Stimulated activated memory B cell treated with anti-CD40 and anti-IgM and Interleukin-4, amounts not matched to agents 10 μg/mL and 1 μg/mL and 100 μg/mL, for 72 hours (primary cell): ENCODE data around the gene RBM44.
"Not testable (repeated sequence)": the region's sequence is repeated elsewhere in the genome, so short reads cannot be mapped to it uniquely, and the experiment has no call there.

Experiments used
- ATAC-seq: fragments of 150-1000 bp; cut with Tn5 transposase; 2 replicates; pipeline ENCODE4 v1.10.0; 2021
- H3K27ac Mint-ChIP-seq: one replicate; pipeline ENCODE4 v1.8.0; 2022; ENCODE audit warnings: mild to moderate bottlenecking, mixed read lengths
- H3K27me3 Mint-ChIP-seq: one replicate; pipeline ENCODE4 v1.8.0; 2022; ENCODE audit warnings: mixed read lengths
- H3K36me3 Mint-ChIP-seq: one replicate; pipeline ENCODE4 v1.8.0; 2022; ENCODE audit warnings: mixed read lengths
- H3K4me1 Mint-ChIP-seq: one replicate; pipeline ENCODE4 v1.8.0; 2022; ENCODE audit warnings: mixed read lengths
- H3K4me3 Mint-ChIP-seq: one replicate; pipeline ENCODE4 v1.8.0; 2022; ENCODE audit warnings: mild to moderate bottlenecking, moderate library complexity, mixed read lengths
- H3K9me3 Mint-ChIP-seq: one replicate; pipeline ENCODE4 v1.8.0; 2022; ENCODE audit warnings: mixed read lengths

The RBM44 gene

DNA sequence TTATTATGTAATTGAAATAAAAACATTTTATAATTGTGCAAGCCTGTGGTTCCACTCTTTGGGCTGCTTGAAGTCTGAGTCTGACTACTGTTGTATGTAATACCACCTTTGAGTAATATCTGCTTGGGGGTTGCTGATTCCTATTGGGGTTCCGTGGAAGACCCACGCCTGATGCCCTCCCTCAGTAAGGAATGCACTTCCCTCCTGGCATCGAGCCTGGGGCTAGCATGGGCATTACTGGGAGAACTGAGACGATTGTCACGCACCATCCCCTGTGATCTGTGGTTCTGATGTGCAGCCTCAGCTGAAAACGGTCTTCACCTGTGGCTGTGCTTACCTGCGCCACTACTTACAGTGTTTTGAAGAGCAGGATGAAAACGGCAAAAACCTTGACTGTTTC lies 32.7 kb upstream of the RBM44 start:
- Mint-ChIP-seq H3K27me3 (no peaks in the 10 kb centered on the region), H3K4me1 (no peaks in the 10 kb centered on the region), H3K36me3 (peaks cover 62% of the 10 kb centered on the region), H3K27ac (no peak overlapping the region), H3K9me3 (no peaks in the 10 kb centered on the region), H3K4me3 (no peak overlapping the region)
- ATAC-seq = no peak

DNA sequence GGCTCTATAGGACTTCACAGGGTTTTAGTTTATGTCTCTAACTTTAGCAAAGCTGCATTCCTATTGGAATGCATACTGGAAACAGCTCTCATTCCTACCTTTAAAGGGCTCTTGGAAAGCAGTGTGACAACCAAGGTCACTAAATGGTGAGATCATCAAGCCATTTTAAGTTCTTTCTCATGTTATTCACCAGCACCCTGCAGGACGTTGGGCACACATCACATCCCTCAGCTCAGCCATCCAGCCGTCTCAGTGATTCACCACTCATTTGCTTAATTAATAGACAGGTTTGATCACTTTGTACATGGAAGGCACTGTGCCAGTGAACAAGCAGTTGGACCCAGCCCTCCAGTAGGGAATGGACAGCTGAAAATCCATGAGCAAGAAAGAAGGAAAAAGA lies 32.2 kb upstream of the RBM44 start:
- Mint-ChIP-seq H3K27me3 (no peaks in the 10 kb centered on the region), H3K36me3 (peaks cover 62% of the 10 kb centered on the region), H3K4me1 (no peaks in the 10 kb centered on the region), H3K9me3 (no peaks in the 10 kb centered on the region), H3K27ac (no peak overlapping the region), H3K4me3 (no peak overlapping the region)
- no peak for ATAC-seq

DNA sequence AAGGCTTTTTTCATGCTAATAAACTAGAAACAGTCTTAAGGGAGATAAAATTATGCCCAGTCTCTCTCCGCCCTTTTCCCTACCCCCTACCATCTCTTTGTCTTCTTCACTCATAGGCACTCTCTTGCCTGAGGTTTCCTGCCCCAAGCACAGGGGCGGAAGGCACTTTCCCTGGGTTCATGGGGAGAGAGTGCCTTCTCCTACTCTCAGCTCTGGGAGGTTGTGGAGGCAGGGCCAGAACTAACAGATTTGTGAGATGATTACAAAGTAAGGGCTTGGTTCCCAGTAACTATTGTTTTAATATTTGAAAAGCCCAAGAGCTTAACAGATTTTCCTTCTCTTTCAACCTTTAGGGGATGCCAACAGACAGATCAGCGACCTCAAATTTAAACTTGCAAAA lies 26.1 kb upstream of the RBM44 start:
- Mint-ChIP-seq H3K9me3 (no peaks in the 10 kb centered on the region), H3K4me3 (no peak overlapping the region), H3K27ac (no peak overlapping the region), H3K27me3 (no peaks in the 10 kb centered on the region), H3K36me3 (peaks cover 76% of the 10 kb centered on the region), H3K4me1 (no peaks in the 10 kb centered on the region)
- ATAC-seq = no peak

DNA sequence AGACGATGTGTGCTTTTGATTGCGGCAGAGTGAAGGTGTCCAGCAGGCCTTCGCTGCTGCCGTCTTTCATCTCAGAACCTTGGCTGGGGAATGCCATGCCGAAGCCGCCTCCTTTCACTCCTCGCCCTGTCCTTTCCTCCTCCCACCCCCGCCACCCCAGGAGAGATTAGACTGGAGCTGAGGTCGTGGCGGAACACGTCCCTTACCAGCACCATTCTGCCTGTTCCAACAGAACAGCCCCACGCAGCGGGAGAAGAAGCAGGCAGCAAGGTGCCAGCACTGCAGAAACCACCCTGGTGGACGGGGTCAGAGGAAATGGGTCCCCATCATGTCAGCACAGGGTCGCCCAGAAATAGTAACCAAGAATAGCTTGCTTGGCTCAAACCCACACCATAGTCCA lies 24.8 kb upstream of the RBM44 start:
- H3K27me3 Mint-ChIP-seq = no peaks in the 10 kb centered on the region
- peaks cover 81% of the 10 kb centered on the region for H3K36me3 Mint-ChIP-seq
- H3K4me3 Mint-ChIP-seq = no peak overlapping the region
- no peaks in the 10 kb centered on the region for H3K4me1 Mint-ChIP-seq
- H3K9me3 Mint-ChIP-seq = no peaks in the 10 kb centered on the region
- ATAC-seq = no peak
- H3K27ac Mint-ChIP-seq = no peak overlapping the region

DNA sequence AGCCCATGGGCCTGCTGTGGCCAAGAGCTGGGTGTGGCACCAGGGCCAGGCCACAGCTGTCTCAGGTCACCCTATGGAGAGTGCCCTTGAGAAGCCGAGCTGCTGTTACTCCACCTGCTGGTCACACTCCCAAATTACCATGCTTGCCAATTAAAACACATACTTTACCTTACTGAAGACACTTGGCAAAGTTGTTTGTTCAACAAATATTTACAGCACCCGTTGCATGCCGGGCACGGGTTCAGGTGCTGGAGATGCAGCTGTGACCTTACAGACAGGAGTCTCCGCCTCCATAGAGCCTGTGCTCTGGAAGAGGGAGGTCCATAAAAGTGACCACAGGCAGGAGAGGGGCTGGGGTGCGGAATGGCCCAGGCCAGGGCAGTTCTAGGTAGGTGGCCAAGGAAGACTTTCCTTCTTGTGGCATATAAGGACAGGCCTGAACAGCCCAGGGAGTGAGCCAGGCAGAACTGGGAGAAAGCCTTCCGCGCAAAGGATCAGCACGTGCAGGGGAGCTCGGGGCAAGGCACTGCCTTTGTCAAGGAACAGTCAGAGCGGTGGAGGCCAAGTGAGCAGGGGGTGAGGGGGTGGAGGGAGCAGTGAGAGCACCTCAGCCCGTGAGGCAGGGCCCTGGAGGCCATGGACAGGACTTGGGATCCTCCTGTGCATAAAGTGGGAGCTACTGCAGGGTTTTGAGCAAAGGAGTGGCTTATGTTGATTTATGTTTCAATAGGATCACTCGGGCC lies 23.6 kb upstream of the RBM44 start:
- Mint-ChIP-seq H3K36me3 (peaks cover 83% of the 10 kb centered on the region), H3K27me3 (no peaks in the 10 kb centered on the region), H3K4me1 (no peaks in the 10 kb centered on the region), H3K4me3 (no peak overlapping the region), H3K27ac (no peak overlapping the region), H3K9me3 (no peaks in the 10 kb centered on the region)
- peak; percentile 63 for ATAC-seq

DNA sequence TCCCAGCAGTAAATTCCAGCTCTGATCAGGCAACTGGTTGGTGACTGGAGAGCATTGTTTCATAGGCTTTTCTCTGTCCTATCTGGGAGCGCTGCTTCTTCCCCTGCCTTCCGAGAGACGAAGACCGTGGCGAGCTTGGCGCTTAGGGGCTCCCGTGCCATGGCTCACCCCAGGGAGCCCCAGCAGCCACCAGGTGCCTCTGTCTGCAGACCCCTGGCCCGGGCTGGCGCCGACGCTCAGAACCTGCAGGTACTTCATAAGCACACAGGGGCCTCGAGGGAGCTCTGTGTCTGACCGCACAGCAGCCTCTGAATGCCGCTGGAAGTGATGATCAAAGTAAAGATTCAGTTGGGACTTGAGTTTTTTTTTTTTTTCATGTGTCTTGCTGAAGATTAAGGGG lies 19.1 kb upstream of the RBM44 start:
- Mint-ChIP-seq H3K27ac (no peak overlapping the region), H3K9me3 (peaks cover 2% of the 10 kb centered on the region), H3K4me3 (no peak overlapping the region), H3K36me3 (peaks cover 91% of the 10 kb centered on the region), H3K27me3 (no peaks in the 10 kb centered on the region), H3K4me1 (no peaks in the 10 kb centered on the region)
- no peak for ATAC-seq

DNA sequence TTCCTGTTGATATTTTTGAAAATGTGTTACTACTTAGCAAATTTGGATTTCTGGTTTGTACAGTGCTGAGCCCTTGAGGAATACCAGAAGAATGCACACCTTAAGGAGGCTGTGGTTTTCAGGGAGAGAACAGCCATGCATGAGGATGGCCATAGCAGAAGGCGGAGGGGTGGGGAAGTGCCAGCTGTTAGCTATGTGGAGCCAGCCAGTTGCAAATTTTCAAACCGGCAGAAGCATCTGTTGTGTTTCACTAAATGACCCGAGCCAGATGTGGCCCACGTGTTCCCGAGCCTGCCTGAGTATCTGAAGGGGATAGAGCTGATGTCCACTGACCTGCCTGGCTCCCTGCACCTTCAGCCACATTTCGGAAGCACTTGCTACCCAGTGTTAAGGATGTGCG lies 16.4 kb upstream of the RBM44 start:
- H3K27ac Mint-ChIP-seq = no peak overlapping the region
- H3K4me3 Mint-ChIP-seq = no peak overlapping the region
- no peaks in the 10 kb centered on the region for H3K27me3 Mint-ChIP-seq
- no peaks in the 10 kb centered on the region for H3K4me1 Mint-ChIP-seq
- H3K9me3 Mint-ChIP-seq = peaks cover 10% of the 10 kb centered on the region
- peaks cover 92% of the 10 kb centered on the region for H3K36me3 Mint-ChIP-seq
- ATAC-seq = no peak

DNA sequence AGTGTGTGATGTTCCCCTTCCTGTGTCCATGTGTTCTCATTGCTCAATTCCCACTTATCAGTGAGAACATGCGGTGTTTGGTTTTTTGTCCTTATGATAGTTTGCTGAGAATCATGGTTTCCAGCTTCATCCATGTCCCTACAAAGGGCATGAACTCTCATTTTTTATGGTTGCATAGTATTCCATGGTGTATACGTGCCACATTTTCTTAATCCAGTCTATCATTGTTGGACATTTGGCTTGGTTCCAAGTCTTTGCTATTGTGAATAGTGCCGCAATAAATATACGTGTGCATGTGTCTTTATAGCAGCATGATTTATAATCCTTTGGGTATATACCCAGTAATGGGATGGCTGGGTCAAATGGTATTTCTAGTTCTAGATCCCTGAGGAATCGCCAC lies 14.9 kb upstream of the RBM44 start:
- ATAC-seq, H3K27me3 Mint-ChIP-seq, H3K27ac Mint-ChIP-seq, H3K4me3 Mint-ChIP-seq, H3K4me1 Mint-ChIP-seq: not testable (repeated sequence)
- Mint-ChIP-seq H3K9me3 (peaks cover 10% of the 10 kb centered on the region), H3K36me3 (peaks cover 88% of the 10 kb centered on the region)

DNA sequence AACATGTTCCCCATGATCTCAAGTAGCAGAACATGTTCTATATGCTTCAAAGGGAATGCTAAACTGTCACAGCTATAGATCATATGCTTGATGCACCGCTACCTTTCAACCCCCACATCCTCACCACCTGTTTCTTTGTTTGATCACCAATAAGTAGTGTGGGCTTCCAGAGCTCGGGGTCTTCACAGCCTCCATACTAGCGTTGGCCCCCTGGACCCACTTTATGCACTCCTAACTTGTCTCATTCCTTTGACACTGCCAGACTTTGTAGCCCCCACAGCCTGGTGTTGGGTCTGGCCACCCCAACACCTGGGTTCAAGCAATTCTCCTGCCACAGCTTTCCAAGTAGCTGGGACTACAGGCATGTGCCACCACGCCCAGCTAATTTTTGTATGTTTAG lies 11.6 kb upstream of the RBM44 start:
- Mint-ChIP-seq H3K4me3 (no peak overlapping the region), H3K9me3 (peaks cover 13% of the 10 kb centered on the region), H3K4me1 (no peaks in the 10 kb centered on the region), H3K27ac (no peak overlapping the region), H3K36me3 (peaks cover 72% of the 10 kb centered on the region), H3K27me3 (no peaks in the 10 kb centered on the region)
- ATAC-seq = no peak

DNA sequence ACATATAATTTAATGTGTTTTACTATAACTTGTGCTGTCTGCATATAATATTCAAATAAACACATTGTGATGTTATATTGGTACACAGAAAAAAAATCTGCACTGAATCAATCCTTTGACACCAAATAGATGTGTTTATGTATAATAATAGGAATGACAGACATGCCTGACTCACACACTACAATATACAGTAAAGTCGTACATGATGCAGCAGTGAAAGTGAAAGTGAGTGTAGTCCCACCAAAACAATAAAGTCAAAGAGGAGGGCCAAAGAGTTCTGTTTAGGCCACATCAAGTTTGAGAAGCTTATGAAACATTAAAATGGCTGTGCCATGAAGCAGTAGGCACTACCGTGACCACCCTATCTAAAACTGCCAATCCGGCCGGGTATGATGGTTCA lies 8.2 kb upstream of the RBM44 start:
- no peak for ATAC-seq
- no peak overlapping the region for H3K27ac Mint-ChIP-seq
- H3K9me3 Mint-ChIP-seq = peaks cover 10% of the 10 kb centered on the region
- peaks cover 51% of the 10 kb centered on the region for H3K36me3 Mint-ChIP-seq
- H3K27me3 Mint-ChIP-seq = no peaks in the 10 kb centered on the region
- no peak overlapping the region for H3K4me3 Mint-ChIP-seq
- H3K4me1 Mint-ChIP-seq = no peaks in the 10 kb centered on the region

DNA sequence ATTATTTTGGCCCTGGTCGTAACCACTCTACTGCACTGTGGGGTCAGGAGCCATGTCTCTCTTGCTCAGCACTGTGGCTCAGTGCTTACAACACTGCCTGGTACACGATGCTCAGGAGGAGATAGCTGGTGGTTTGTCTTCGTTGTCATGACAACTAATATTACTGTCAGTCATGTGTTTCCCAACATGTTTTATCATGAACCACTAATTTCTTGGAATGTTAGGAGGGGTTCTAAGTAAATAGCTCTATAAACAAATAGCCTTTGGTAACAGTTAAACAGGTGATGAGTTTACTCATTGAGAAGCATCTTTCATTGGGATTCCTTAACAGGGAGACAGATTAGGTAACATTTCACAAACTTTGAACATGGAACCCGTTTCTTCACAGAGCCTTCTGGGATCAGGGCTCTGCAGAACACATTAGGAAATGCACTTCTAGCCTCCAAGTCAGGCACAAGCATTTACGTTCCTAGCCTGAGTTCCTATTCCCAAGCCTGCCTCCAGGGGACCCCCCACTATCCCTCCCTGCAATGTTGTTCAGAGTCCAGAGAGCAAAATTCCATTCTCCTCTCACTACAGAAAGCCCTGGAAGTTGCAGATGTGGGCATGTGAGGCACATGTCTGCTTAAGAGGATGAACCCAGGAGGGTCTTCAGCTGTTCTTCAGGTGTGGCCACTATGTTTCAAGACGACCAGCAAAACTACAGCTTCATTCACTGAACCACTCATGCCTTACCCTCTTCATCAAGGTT lies 6.4 kb upstream of the RBM44 start:
- ATAC-seq = no peak
- H3K36me3 Mint-ChIP-seq = peaks cover 33% of the 10 kb centered on the region
- no peaks in the 10 kb centered on the region for H3K27me3 Mint-ChIP-seq

DNA sequence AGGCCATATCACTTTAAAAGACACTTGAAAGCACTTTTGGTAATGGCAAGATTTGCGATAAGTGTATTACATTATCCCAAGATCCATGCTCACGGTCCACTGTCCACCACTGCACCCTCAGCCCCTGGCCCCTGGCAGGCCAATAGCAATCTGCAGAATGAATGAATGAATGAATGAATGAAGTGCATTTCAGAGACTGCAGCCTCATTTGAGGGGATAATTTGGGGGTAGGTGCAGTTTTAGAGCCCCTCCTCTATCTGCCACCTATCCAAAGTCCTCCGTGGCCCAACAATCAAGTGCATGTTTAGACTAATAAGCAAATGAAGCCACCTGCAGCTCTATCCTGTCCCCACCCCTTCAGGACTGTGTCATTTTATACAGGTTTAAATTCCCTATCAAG lies 1.3 kb upstream of the RBM44 start:
- H3K27me3 Mint-ChIP-seq = no peaks in the 10 kb centered on the region
- H3K36me3 Mint-ChIP-seq = peaks cover 18% of the 10 kb centered on the region
- H3K4me3 Mint-ChIP-seq = no peak overlapping the region
- no peaks in the 10 kb centered on the region for H3K4me1 Mint-ChIP-seq
- H3K9me3 Mint-ChIP-seq = peaks cover 3% of the 10 kb centered on the region
- no peak overlapping the region for H3K27ac Mint-ChIP-seq
- ATAC-seq = no peak

More for the DNA sequence above, 6.4 kb upstream of the RBM44 start:
- Mint-ChIP-seq H3K9me3 (peaks cover 2% of the 10 kb centered on the region), H3K27ac (no peak overlapping the region), H3K4me3 (no peak overlapping the region), H3K4me1 (no peaks in the 10 kb centered on the region)

DNA sequence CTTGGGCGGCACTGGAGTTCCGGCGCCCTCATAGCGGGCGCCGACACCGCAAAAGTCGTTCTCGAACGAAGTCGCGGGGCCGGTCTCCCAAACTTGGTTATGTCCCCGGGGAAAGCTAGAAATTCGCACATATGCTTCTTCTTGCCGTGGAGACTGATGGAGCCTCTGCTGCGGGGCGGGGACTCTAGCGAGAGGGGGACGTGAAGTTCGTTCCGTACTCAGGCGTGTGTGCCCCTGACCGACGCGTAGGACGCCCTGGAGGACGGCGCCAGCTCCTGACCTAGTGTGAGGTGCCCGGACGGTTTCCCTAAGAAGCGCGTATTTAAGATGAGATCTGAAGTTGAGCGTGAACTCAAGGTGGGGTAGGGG lies 465 bp downstream of the RBM44 start:
- no peaks in the 10 kb centered on the region for H3K27me3 Mint-ChIP-seq
- H3K4me1 Mint-ChIP-seq = peaks cover 1% of the 10 kb centered on the region
- no peak for ATAC-seq
- peaks cover 13% of the 10 kb centered on the region for H3K36me3 Mint-ChIP-seq
- no peak overlapping the region for H3K27ac Mint-ChIP-seq
- H3K9me3 Mint-ChIP-seq = peaks cover 3% of the 10 kb centered on the region
- H3K4me3 Mint-ChIP-seq = no peak overlapping the region

DNA sequence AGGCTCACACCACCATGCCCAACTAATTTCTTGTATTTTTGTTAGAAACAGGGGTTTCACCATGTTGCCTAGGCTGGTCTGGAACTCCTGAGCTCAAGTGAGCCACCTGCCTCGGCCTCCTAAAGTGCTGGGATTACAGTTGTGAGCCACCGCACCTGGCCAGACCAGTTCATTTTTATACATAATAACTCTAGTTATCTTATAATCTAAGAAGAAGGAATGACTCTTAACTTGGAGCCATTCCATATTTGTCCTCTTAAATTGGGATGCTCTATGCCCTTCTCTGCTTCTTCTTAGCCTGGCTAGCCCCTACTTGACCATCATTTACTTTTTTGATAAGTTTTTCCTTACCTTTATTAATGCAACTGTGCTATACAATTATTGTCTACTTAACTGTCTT lies 2.9 kb downstream of the RBM44 start:
- Mint-ChIP-seq H3K9me3 (peaks cover 3% of the 10 kb centered on the region), H3K27me3 (peaks cover 9% of the 10 kb centered on the region), H3K4me1 (peaks cover 11% of the 10 kb centered on the region), H3K36me3 (peaks cover 13% of the 10 kb centered on the region), H3K27ac (no peak overlapping the region), H3K4me3 (no peak overlapping the region)
- no peak for ATAC-seq

DNA sequence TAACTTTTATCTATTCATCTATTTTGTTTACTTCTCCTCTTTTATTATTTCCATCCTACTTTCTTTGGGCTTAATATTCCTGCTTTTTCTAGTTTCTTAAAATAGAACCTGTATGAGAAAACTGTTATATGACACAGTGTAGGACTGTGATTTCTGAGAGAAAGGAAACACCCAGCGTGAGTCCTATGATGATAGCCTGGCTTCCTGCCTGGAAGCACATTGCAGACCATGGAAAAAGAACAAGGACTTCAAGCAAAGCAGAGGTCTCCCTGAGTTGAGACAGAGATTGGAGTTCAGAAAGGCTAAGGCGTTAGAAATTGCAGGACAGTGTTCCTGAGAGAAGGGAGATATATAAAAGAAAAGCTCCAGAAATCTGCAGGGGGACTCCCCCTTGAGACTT lies 7.8 kb downstream of the RBM44 start:
- Mint-ChIP-seq H3K36me3 (no peaks in the 10 kb centered on the region), H3K27me3 (peaks cover 9% of the 10 kb centered on the region), H3K27ac (no peak overlapping the region), H3K4me3 (no peak overlapping the region), H3K9me3 (no peaks in the 10 kb centered on the region), H3K4me1 (peaks cover 11% of the 10 kb centered on the region)
- no peak for ATAC-seq

DNA sequence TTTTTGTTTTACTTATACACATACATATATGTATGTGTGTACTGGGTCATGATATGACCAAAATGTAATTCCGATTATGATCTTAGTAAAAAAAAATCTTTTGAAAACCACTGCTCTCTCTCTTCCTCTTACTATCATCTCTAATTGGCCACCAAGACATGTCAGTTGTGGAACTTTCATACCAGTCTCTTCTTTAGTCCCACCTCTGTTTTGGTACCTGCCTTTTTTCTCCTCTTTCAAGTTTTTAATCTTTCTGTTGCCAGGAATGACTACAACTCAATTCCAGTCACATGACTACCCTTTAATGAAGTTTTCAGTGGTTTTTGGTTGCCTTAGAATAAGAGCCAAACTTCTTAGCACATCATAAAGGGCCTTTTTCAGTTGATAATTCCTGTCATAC lies 17.1 kb downstream of the RBM44 start:
- H3K27ac Mint-ChIP-seq = no peak overlapping the region
- no peaks in the 10 kb centered on the region for H3K9me3 Mint-ChIP-seq
- no peaks in the 10 kb centered on the region for H3K27me3 Mint-ChIP-seq
- H3K4me1 Mint-ChIP-seq = peaks cover 5% of the 10 kb centered on the region
- no peaks in the 10 kb centered on the region for H3K36me3 Mint-ChIP-seq
- ATAC-seq = peak; percentile 54
- H3K4me3 Mint-ChIP-seq = no peak overlapping the region
